ENCODE results near the gene VPS50. TPM values are rescaled to one million over a fixed set of nuclear protein-coding genes. Genes with fewer than 3 reads are reported as not detected.
"Not testable (repeated sequence)": the region's sequence is repeated elsewhere in the genome, so short reads cannot be mapped to it uniquely, and the experiment has no call there.

The VPS50 gene
- total RNA-seq, 3 donors from 2014 or later, result 20.3 to 54.4 (median 24.6) TPM

- TF ChIP-seq CTCF (IDR thresholded peaks at IDR 0.05) (no peak), POLR2AphosphoS5 (IDR thresholded peaks at IDR 0.05) (no peak), POLR2A (IDR thresholded peaks at IDR 0.05) (no peak)
- Histone ChIP-seq H3K36me3 (no peaks in the 10 kb centered on the region), H3K9me3 (no peaks in the 10 kb centered on the region), H3K4me1 (no peaks in the 10 kb centered on the region), H3K4me3 (no peak overlapping the region), H3K27me3 (no peaks in the 10 kb centered on the region), H3K27ac (no peak overlapping the region)
- DNase-seq (ENCODE audit: low spot score in 2 of 2), result no peak
- intact Hi-C loops (cut with DNase I; ENCODE audit: low total_unique reads), result no loop called here
Observed at GRCh38 chr7:93365341-93365740, 133.2 kb downstream of the VPS50 start.

- H3K4me3 ChIP-seq, result no peak overlapping the region
- DNase-seq (ENCODE audit: low spot score in 2 of 2), result no peak
- H3K9me3 ChIP-seq, result no peaks in the 10 kb centered on the region
- H3K36me3 ChIP-seq, result no peaks in the 10 kb centered on the region
- TF ChIP-seq POLR2A (IDR thresholded peaks at IDR 0.05) (no peak), CTCF (IDR thresholded peaks at IDR 0.05) (no peak), POLR2AphosphoS5 (IDR thresholded peaks at IDR 0.05) (no peak)
- no peaks in the 10 kb centered on the region for H3K27me3 ChIP-seq
- H3K27ac ChIP-seq, result no peak overlapping the region
- intact Hi-C loops (cut with DNase I; ENCODE audit: low total_unique reads), result no loop called here
- H3K4me1 ChIP-seq, result no peaks in the 10 kb centered on the region
Observed at GRCh38 chr7:93366816-93367215, 134.7 kb downstream of the VPS50 start.

GRCh38 chr7:93367254-93367653, 135.1 kb downstream of the VPS50 start:
- intact Hi-C loops (cut with DNase I; ENCODE audit: low total_unique reads), result no loop called here
- DNase-seq (ENCODE audit: low spot score in 2 of 2), result no peak
- no peaks in the 10 kb centered on the region for H3K27me3 ChIP-seq
- H3K4me3 ChIP-seq, result no peak overlapping the region
- TF ChIP-seq POLR2A (IDR thresholded peaks at IDR 0.05) (no peak), CTCF (IDR thresholded peaks at IDR 0.05) (no peak), POLR2AphosphoS5 (IDR thresholded peaks at IDR 0.05) (no peak)
- no peaks in the 10 kb centered on the region for H3K36me3 ChIP-seq
- no peaks in the 10 kb centered on the region for H3K4me1 ChIP-seq
- no peaks in the 10 kb centered on the region for H3K9me3 ChIP-seq
- no peak overlapping the region for H3K27ac ChIP-seq

GRCh38 chr7:93370937-93371336, 138.8 kb downstream of the VPS50 start:
- intact Hi-C loops (cut with DNase I; ENCODE audit: low total_unique reads); H3K36me3 ChIP-seq; DNase-seq (ENCODE audit: low spot score in 2 of 2); H3K27me3 ChIP-seq; H3K4me1 ChIP-seq; H3K9me3 ChIP-seq; H3K4me3 ChIP-seq; H3K27ac ChIP-seq: not testable (repeated sequence)

GRCh38 chr7:93373537-93373936, 141.4 kb downstream of the VPS50 start:
- intact Hi-C loops (cut with DNase I; ENCODE audit: low total_unique reads), result no loop called here

More at GRCh38 chr7:93373537-93373936, 141.4 kb downstream of the VPS50 start:
- no peak for TF ChIP-seq POLR2A (IDR thresholded peaks at IDR 0.05)
- no peak for TF ChIP-seq POLR2AphosphoS5 (IDR thresholded peaks at IDR 0.05)
- TF ChIP-seq CTCF (IDR thresholded peaks at IDR 0.05), result no peak
- no peaks in the 10 kb centered on the region for H3K9me3 ChIP-seq
- H3K27ac ChIP-seq, result no peak overlapping the region
- no peaks in the 10 kb centered on the region for H3K4me1 ChIP-seq
- H3K27me3 ChIP-seq, result no peaks in the 10 kb centered on the region
- no peak overlapping the region for H3K4me3 ChIP-seq
- no peaks in the 10 kb centered on the region for H3K36me3 ChIP-seq
- no peak for DNase-seq (ENCODE audit: low spot score in 2 of 2)

Measured in breast epithelium (tissue), 4 donors.